Neural progenitor cell (in vitro differentiated cells): ENCODE results near the gene KDM3B. TPM values are rescaled to one million over a fixed set of nuclear protein-coding genes. Genes with fewer than 3 reads are reported as not detected.
A peak's percentile ranks its signal among the peaks of the same experiment; 100 is the strongest.

ENCODE experiments used
- DNase-seq: peaks from one replicate; pipeline ENCODE4 v3.0.0-alpha.2; 2016; ENCODE audit warnings: low spot score
- H2AFZ ChIP-seq: fragments of 200-600 bp; sonication (generic); replicated peaks from 2 replicates; pipeline ENCODE4 v1.6.1; 2016; ENCODE audit warnings: antibody characterized with exemption
- H3F3A ChIP-seq: fragments of 200-600 bp; sonication (generic); 2 replicates; pipeline ENCODE4 v1.6.1; 2016; ENCODE audit warnings: antibody characterized with exemption, low read depth
- H3K27ac ChIP-seq: fragments of 200-600 bp; sonication (generic); 2 replicates; pipeline ENCODE4 v1.5.1; 2016; ENCODE audit warnings: mild to moderate bottlenecking
- H3K27me3 ChIP-seq: fragments of 200-600 bp; sonication (generic); 2 replicates; pipeline ENCODE4 v1.6.1; 2016; ENCODE audit warnings: mild to moderate bottlenecking, moderate library complexity
- H3K36me3 ChIP-seq: fragments of 200-600 bp; sonication (generic); 2 replicates; pipeline ENCODE4 v1.5.1; 2016
- H3K4me1 ChIP-seq: fragments of 200-600 bp; sonication (generic); 2 replicates; pipeline ENCODE4 v1.6.1; 2016; ENCODE audit warnings: mixed run types
- H3K4me2 ChIP-seq: fragments of 200-600 bp; sonication (generic); 2 replicates; pipeline ENCODE4 v1.6.1; 2016
- H3K4me3 ChIP-seq: fragments of 200-600 bp; sonication (generic); 2 replicates; pipeline ENCODE4 v1.5.1; 2016
- H3K79me2 ChIP-seq: fragments of 200-600 bp; sonication (generic); 2 replicates; pipeline ENCODE4 v1.6.1; 2016; ENCODE audit warnings: low read depth
- H3K9ac ChIP-seq: fragments of 200-600 bp; sonication (generic); 2 replicates; pipeline ENCODE4 v1.6.1; 2016
- H3K9me3 ChIP-seq: fragments of 200-600 bp; sonication (generic); 2 replicates; pipeline ENCODE4 v1.5.1; 2016; ENCODE audit warnings: low read depth
- H4K20me1 ChIP-seq: fragments of 200-600 bp; sonication (generic); 2 replicates; pipeline ENCODE4 v1.6.1; 2016; ENCODE audit warnings: low read depth
- H3K27ac Mint-ChIP-seq: 3 replicates; pipeline ENCODE4 v1.8.0; 2021; ENCODE audit warnings: mixed read lengths
- H3K27me3 Mint-ChIP-seq: 2 replicates; pipeline ENCODE4 v1.8.0; 2022; ENCODE audit warnings: low read depth, mild to moderate bottlenecking, inconsistent platforms, moderate library complexity, mixed read lengths; ENCODE audit not compliant: insufficient read depth
- H3K36me3 Mint-ChIP-seq: 3 replicates; pipeline ENCODE4 v1.8.0; 2021; ENCODE audit warnings: mixed read lengths
- H3K4me1 Mint-ChIP-seq: 3 replicates; pipeline ENCODE4 v1.8.0; 2021; ENCODE audit warnings: mixed read lengths
- H3K4me3 Mint-ChIP-seq: 3 replicates; pipeline ENCODE4 v1.8.0; 2021; ENCODE audit warnings: mild to moderate bottlenecking, moderate library complexity, mixed read lengths
- H3K9me3 Mint-ChIP-seq: 3 replicates; pipeline ENCODE4 v1.8.0; 2020; ENCODE audit warnings: mixed read lengths
- EZH2 ChIP-seq: fragments of 200-600 bp; sonication (generic); IDR thresholded peaks from 2 replicates; pipeline ENCODE4 v1.6.1; 2017; ENCODE audit warnings: antibody characterized with exemption, mild to moderate bottlenecking, moderate library complexity
- EZH2phosphoT487 ChIP-seq: fragments of 200-600 bp; sonication (generic); IDR thresholded peaks from 2 replicates; pipeline ENCODE4 v1.6.1; 2017; ENCODE audit warnings: antibody characterized with exemption
- total RNA-seq: library from RNA; depleted of rRNA; stranded (reverse); fragments of >200 nt; gene quantifications from 2 replicates; pipeline ENCODE4 v1.2.3, GENCODE V29; 2015; ENCODE audit warnings: low replicate concordance
- TF ChIP-seq, protein P1 (sequence below): fragments of 200-600 bp; sonication (generic); IDR thresholded peaks from 2 replicates; pipeline ENCODE4 v1.5.1; 2017; ENCODE audit warnings: antibody characterized with exemption, mild to moderate bottlenecking

The KDM3B gene
- total RNA-seq, 1 donor from 2014 or later = 136 TPM

DNA sequence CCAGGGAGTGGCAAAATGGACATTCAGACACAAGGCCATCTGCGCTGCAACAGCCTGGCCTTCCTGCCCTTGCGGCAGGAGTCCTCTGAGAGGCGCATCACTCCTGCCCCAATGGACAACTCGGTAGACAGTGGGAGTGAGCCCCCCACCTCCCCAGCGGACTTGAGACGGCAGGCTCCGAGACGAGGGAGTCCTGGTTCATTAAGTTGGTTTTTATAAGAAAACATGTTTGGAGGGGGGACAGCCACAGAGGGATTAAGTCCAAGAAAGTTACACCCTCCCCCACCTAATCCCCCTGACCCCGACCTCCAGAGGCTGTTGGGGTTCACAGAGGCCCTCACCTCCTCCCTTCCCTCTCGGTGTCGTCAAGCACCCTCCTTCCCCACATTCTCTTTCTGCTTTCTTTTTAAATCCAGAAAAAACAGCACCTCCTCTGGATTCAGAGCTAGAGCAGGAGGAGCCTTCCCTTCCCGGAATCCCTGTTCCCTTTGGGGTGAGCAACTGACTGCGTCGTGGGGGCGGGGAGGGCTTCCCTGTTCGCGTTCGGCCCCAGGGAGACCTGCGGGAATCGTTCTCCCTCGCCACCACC, 111.0 kb downstream of the KDM3B start:
- Histone ChIP-seq H3K4me1 (peaks cover 12% of the 10 kb centered on the region), H3K79me2 (peaks cover 11% of the 10 kb centered on the region), H3K36me3 (no peaks in the 10 kb centered on the region), H3K4me3 (peak overlapping the region; percentile 90), H3K27me3 (peaks cover 32% of the 10 kb centered on the region), H2AFZ (no peak overlapping the region), H4K20me1 (peaks cover 30% of the 10 kb centered on the region), H3F3A (peaks cover 26% of the 10 kb centered on the region), H3K27ac (peak overlapping the region; percentile 75), H3K9me3 (no peaks in the 10 kb centered on the region), H3K9ac (peak overlapping the region; percentile 18), H3K4me2 (peak overlapping the region; percentile 92)
- peak overlapping the region; percentile 91 for H3K4me3 Mint-ChIP-seq
- H3K27me3 Mint-ChIP-seq = peaks cover 27% of the 10 kb centered on the region
- H3K4me1 Mint-ChIP-seq = peaks cover 29% of the 10 kb centered on the region
- no peak for TF ChIP-seq EZH2phosphoT487
- H3K36me3 Mint-ChIP-seq = peaks cover 20% of the 10 kb centered on the region
- H3K27ac Mint-ChIP-seq = peak overlapping the region; percentile 96
- peak; percentile 60 for DNase-seq
- H3K9me3 Mint-ChIP-seq = peaks cover 8% of the 10 kb centered on the region

DNA sequence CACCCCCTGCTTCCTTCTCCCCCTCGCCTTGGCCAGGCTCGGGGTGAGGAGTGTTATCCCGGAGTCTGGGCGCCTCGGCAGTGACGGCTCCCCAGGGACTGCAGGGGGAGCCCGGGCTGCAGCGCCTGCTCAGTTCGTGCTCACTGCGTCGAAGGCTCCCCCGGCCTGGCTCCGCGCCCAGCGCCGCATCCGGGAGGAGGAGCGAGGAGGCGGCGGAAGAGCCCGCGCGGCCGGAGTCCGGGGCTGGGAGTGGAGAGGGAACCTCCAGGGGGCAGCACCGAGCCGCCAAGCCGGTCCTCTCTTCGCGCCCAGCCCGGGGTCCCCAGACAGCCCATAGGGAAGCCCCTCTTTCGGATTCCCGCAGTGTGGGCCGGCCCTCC, 111.5 kb downstream of the KDM3B start:
- Mint-ChIP-seq H3K4me3 (peak overlapping the region; percentile 91), H3K27me3 (peaks cover 25% of the 10 kb centered on the region), H3K36me3 (peaks cover 22% of the 10 kb centered on the region), H3K27ac (peak overlapping the region; percentile 96), H3K9me3 (peaks cover 8% of the 10 kb centered on the region), H3K4me1 (peaks cover 27% of the 10 kb centered on the region)
- Histone ChIP-seq H2AFZ (no peak overlapping the region), H3K9ac (peak overlapping the region; percentile 77), H3K79me2 (peaks cover 11% of the 10 kb centered on the region), H4K20me1 (peaks cover 30% of the 10 kb centered on the region), H3K4me2 (peak overlapping the region; percentile 92), H3K27ac (peak overlapping the region; percentile 96), H3K9me3 (no peaks in the 10 kb centered on the region), H3K27me3 (peaks cover 32% of the 10 kb centered on the region), H3K36me3 (no peaks in the 10 kb centered on the region), H3F3A (peaks cover 29% of the 10 kb centered on the region), H3K4me1 (peaks cover 9% of the 10 kb centered on the region), H3K4me3 (peak overlapping the region; percentile 90)
- TF ChIP-seq EZH2phosphoT487 (no peak), EZH2 (peak; percentile 30)
- TF ChIP-seq, protein P1, sequence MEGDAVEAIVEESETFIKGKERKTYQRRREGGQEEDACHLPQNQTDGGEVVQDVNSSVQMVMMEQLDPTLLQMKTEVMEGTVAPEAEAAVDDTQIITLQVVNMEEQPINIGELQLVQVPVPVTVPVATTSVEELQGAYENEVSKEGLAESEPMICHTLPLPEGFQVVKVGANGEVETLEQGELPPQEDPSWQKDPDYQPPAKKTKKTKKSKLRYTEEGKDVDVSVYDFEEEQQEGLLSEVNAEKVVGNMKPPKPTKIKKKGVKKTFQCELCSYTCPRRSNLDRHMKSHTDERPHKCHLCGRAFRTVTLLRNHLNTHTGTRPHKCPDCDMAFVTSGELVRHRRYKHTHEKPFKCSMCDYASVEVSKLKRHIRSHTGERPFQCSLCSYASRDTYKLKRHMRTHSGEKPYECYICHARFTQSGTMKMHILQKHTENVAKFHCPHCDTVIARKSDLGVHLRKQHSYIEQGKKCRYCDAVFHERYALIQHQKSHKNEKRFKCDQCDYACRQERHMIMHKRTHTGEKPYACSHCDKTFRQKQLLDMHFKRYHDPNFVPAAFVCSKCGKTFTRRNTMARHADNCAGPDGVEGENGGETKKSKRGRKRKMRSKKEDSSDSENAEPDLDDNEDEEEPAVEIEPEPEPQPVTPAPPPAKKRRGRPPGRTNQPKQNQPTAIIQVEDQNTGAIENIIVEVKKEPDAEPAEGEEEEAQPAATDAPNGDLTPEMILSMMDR = peak; percentile 76
- DNase-seq = peak; percentile 97

DNA sequence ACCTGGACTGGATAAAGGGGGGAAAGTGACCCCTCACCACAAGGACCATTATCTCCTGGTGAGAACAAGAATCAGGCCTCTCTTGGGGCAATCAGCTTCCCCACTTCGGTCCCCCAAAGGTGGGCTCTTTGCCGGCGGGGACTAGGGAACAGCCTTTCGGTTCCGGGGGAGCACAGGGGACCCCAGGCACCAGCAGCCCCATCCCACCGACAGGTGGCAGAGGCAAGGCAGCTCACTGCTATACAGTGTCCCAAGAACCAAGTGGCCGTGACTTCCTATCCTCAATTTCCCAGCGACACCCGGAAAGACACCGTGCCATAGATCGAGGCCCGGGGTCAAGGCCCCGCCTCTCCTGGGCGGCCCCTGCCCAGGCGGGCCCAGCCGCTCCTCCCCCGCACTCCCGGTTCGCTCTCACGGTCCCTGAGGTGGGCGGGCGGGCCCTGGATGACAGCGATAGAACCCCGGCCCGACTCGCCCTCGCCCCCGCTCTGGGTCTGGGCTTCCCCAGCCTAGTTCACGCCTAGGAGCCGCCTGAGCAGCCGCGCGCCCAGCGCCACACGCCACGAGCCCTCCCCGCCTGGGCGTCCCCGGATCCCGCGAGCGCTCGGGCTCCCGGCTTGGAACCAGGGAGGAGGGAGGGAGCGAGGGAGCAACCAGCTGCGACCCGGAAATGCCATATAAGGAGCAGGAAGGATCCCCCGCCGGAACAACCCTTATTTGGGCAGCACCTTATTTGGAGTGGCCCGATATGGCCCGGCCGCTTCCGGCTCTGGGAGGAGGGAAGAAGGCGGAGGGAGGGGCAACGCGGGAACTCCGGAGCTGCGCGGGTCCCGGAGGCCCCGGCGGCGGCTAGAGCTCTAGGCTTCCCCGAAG, 112.1 kb downstream of the KDM3B start:
- Histone ChIP-seq H2AFZ (no peak overlapping the region), H3K4me2 (peak overlapping the region; percentile 92), H3K9ac (peak overlapping the region; percentile 77), H3K4me1 (peaks cover 9% of the 10 kb centered on the region), H3F3A (peaks cover 35% of the 10 kb centered on the region), H3K27me3 (peaks cover 32% of the 10 kb centered on the region), H4K20me1 (peaks cover 30% of the 10 kb centered on the region), H3K4me3 (peak overlapping the region; percentile 90), H3K27ac (peak overlapping the region; percentile 96), H3K36me3 (no peaks in the 10 kb centered on the region), H3K9me3 (no peaks in the 10 kb centered on the region), H3K79me2 (peaks cover 11% of the 10 kb centered on the region)
- Mint-ChIP-seq H3K27ac (peak overlapping the region; percentile 94), H3K36me3 (peaks cover 22% of the 10 kb centered on the region), H3K4me1 (peaks cover 29% of the 10 kb centered on the region), H3K4me3 (peak overlapping the region; percentile 91), H3K27me3 (peaks cover 28% of the 10 kb centered on the region), H3K9me3 (peaks cover 8% of the 10 kb centered on the region)
- DNase-seq = peak; percentile 100
- TF ChIP-seq, protein P1 = no peak
- no peak for TF ChIP-seq EZH2phosphoT487
- no peak for TF ChIP-seq EZH2
